SK-N-DZ (cell line): ENCODE data around the gene PADI3.

ENCODE experiments used
- DNase-seq: peaks from one replicate; pipeline ENCODE4 v3.0.0-alpha.2; 2015; ENCODE audit warnings: low spot score

PADI3 gene

DNA sequence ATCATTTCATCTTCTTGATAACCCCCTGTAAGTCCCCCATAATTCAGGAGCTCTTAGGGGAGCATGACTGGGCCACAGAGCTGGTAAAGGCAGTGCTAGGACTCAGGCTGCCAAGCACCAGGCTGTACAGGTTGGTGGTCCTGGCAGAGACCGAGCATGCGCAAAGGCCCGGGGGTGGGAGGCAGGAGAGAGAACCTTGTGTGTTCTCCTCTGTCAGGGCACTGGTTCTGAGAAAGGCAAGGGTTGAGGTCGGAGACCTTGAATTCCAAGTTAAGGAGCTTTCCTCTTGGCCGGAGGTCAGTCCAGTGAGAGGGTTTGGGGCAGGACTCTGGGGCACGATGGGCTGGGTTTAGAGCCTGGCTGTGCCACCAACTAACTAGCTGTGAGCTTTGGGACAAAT lies 23.2 kb downstream of the PADI3 start:
- no peak for DNase-seq

DNA sequence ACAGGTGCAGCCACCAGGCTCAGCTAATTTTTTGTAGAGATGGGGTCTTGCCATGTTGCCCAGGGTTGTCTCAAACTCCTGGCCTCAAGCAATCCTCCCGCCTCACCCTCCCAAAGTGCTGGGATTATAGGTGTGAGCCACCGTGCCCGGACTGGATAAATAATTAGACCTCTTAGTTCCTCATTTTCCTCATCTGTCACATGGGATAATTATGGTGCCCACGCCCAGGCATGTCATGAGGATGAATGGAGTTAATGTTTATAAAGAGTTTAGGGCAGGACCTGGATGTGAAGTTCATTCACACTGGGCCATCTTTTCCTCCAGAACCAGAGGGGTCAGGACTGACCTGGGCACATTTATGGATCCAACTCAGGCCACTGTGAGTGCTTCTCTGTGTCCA lies 23.7 kb downstream of the PADI3 start:
- DNase-seq, result no peak

DNA sequence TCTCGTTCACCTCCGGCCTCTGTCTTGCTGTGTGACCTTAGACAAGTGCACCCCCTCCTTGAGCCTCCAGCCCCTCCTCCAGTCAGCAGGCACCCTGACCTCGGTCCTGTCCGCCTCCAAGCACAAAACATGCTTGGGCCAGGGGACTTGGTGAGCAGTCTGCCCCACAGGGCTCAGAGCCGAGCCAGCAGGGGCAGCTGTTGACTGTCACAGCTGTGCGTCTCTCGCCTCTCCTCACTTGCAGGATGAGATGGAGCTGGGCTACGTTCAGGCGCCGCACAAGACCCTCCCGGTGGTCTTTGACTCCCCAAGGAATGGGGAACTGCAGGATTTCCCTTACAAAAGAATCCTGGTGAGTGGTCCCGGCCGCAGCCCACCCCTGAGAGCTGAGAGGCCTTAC lies 24.2 kb downstream of the PADI3 start:
- DNase-seq, result no peak

DNA sequence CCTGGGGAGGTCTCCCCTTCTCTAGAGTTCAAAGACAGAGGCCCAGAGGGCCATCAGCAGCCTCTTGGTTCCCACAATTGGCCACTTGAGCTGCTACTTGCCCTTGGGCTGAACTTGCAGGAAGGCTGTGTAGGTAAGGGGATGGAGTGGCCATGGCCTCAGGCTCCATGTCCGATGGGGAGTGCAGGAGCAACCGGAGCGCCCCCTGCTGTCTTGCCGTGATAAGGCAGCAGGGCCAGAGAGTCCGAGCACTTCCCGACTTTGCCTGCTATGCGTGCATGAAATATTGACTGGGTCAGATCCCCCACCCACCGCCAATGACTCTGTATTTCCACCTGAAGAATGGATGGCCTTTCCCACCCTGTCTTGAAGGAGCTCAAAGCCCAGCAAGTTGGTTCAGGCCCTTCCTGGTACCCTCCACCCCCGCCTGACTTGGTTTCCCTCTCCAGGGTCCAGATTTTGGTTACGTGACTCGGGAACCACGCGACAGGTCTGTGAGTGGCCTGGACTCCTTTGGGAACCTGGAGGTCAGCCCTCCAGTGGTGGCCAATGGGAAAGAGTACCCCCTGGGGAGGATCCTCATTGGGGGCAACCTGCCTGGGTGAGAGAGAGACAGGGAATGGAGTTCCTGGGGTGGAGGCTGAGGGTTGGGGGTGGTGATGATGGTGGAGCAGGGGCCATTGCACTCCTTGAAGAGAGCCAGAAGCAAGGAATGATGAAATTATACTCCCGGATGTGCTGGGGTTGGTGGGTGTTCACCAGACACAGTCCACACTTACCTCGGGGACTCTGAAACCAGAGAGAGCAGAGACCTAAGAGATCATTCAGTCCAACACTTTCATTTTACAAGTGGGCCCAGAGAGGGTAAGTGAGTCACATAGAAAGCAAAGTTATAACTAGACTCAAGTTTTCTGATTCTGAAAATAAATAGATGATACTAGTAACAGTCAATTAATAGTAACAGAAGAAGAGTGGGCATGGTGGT lies 25.6 kb downstream of the PADI3 start:
- peak; percentile 6 for DNase-seq

DNA sequence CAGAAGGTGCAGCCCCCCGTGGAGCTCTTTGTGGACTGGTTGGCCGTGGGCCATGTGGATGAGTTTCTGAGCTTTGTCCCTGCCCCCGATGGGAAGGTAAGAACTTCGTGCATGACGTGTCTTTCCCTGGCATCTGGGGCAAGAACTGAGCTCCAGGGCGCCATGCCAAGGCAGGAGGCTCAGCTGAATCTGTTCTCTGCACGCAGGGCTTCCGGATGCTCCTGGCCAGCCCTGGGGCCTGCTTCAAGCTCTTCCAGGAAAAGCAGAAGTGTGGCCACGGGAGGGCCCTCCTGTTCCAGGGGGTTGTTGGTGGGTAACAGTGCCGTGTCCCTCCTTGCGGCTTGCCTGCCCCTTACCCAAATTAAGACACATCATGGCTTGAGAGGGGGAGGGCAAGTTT lies 27.7 kb downstream of the PADI3 start:
- DNase-seq, result no peak

DNA sequence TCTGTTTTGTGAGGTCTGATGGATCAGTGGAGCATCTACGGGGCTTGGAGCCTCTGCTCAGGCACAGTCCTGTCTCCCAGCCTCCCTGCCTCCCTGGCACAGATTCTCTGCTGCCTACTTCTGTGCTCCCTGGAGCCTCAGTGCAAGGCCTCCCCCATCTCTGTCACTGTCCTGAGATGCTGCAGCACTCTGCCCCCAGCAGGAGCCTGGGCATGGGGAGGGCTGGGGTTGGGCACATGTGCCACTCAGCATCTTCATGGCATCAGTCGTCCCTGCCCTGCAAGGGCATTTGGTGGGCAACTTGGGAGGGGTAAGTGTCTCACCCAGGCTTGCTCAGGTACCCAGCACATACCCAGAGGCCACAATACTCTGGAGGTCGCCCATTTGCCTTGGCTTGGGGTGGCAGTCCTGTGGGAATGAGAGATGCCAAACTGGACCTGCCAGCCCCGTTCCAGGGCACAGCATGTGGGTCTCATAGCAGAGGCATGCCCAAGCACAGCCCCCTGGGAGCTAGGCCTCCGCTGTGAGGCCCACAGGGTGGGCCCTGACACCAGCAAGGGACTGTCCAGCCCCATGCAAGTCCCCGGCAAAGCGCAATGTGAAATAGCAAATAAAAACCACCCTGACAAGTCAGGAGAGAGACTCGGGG lies 28.7 kb downstream of the PADI3 start:
- no peak for DNase-seq

DNA sequence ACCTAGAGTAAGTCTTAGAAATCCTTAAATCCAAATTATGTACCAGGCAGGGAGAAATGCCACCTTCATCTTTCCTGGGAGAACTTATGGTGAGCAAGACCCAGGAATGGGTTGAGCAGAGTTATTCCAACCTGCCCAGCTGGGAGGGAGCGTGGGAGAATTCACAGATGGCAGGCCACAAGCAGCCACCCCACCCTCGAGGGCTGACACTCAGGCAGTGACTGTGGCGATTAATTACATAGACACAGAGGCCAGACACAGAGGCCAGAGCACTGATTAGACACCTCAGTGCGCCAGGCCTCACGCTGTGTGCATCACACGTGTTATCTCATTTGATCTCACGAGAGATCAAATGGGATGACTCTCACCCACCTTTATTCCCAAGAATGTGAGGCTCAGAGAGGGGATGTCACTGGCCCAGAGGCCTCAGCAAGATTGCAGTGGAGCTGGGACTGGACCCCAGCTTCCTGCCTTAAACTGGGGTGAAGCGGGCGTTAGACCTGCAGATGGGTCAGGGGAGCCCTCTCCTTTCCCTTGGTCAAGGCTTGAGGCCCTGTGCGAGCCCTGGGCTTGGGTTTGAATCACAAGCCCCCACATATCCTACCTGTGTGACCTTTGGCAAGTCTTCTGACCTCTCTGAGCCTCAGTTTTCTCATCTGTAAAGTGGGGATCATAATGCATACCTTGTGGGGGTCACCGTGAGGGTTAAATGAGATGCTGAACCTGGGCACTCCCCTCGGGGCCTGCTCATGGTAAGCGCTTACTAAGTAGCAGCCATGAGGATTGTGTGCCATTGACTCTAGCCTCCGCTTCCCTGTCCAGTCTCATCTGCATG lies 30.3 kb downstream of the PADI3 start:
- DNase-seq, result no peak

DNA sequence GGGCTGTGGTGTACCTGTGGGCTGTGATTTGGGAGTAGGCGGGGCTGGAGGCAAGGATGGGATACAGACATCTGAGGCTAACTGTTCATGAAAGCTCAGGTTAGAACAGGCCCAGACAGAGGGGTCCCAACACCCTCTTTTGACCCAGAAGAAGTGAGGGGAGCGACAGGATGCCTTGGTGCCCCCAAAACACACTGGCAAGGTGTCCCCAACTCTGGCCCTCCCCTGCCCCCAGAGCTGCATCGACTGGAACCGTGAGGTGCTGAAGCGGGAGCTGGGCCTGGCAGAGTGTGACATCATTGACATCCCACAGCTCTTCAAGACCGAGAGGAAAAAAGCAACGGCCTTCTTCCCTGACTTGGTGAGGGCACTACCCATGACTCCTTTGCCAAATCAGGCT lies 31.5 kb downstream of the PADI3 start:
- DNase-seq, result no peak

DNA sequence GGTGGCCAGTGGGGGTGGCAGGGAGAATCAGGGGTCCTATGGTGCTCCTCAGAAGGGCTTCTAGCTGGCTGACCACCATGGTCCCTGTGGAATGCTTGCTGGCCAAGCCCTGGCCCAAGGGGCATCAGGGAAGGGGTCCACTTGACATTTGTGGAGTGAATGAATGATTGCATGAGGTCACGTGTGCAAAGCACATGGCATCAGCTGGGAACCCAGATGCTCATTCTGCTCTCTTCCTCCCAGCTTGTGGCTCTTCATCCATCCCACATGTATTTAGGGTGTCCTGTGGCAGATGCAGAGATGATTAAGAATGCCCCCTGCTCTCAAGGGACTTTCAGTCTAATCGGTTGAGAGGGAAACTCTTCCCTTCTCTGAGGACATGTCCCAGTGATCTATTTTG lies 32.0 kb downstream of the PADI3 start:
- no peak for DNase-seq

DNA sequence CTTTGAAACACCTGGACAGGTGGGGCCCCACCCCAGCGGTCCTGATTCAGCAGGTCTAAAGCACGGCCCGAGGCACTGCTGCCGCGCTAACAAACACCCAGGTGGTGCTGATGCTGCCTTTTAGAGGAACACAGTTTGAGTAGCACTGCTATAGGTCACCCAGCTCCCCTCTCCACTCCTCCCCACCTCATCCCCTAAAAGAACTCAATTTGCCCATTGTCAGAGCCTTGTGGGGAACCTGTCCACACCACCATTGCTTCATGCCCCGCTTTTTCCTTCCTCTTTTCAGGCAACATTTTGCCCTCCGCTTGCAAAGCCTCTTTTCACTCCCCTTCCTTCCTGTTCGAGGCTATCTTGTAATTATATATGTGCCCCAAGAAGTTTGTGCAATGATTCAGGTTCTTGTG lies 32.9 kb downstream of the PADI3 start:
- no peak for DNase-seq

DNA sequence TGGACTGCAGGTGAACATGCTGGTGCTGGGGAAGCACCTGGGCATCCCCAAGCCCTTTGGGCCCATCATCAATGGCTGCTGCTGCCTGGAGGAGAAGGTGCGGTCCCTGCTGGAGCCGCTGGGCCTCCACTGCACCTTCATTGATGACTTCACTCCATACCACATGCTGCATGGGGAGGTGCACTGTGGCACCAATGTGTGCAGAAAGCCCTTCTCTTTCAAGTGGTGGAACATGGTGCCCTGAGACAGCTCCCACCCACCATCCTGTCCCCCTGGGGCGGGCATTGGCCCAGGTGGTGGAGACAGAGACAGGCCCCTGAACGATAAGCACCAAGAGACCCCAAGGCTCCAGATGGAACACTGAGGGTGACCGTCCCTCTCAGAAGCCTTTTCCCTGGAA lies 33.9 kb downstream of the PADI3 start:
- no peak for DNase-seq

DNA sequence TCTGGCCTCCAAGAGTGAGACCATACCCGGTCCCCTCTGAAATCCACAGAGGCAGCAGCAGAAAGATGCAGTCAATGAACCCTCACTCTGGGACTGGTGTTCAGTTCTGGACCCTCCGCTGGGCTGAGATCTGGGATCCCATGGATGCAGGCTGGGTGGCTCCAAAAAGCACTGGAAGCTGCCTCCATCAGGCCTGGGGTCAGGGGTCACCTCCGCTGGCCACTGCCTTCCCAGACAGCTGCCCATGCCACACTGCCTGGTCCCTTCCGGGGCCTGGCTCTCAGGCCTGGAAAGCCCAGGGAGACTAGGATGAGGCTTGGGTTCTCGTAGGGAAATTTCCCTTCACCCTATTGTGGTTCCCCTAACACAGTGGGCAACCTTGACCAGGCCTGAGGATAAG lies 37.7 kb downstream of the PADI3 start:
- no peak for DNase-seq

DNA sequence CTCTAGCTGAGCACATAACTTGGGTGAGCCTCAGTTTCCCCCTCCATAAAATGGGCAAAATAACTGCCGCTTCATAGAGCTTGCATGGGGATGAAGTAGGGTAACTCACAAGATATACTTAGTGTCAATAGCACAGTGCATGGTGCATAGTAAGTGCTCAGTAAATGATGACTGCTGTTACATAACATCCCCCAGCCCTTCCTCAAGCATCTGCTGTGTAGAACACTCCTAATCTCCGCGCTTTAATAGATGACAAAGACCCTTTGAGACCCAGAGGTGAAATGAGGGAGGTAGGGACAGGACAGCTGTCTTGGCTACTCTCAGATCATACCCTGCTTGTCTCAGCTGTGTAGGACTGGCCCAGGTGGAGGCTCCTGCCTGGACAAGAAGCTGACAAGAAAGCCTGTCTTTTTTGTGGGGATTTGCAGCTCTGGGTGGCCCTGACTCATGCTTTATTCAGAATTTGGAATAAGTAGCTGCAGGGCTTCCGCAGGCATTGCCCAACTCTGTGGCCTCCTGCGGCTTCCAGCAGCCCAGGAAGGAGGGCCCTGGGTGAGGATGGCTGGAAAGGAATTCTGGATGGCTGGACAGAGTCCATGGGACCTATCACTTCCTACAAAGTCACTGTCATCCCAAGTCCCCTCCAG lies 38.4 kb downstream of the PADI3 start:
- no peak for DNase-seq

DNA sequence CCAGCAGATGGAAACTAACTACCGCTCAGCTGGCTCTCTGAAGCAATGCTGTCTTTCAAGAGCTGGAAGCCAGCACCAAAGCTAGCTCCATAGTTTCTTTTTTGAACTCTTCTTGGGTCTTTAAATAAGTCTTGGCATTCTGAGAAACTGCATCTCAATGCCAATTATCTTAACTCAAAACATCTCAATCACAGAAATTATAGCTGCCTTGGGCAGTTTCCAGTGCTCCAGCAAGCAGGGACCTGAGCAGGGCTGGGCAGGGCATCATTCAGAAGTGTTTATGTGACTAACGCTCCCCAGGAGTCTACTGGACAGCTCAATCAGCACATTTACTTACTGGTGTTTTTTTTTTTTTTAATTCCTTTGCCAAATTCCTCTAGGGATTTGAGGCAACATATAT lies 40.8 kb downstream of the PADI3 start:
- DNase-seq, result no peak

DNA sequence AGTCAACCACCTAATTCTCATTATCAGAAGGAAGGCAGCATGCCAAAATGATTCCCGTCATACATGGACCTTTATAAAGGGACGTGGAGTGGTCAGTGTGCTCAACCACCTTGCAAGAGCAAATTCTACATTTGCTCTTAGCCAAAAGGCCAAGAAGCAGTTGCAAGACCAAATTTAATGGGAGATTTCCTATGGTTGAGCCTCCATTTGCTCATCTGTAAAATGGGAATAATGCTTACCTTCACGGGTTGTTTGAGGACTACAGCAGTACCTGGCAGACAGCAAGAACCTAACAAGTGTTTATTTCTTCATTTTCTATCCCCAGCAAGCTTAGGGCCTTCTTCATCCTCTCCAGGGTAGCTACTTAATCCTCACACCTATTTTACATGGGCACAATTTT lies 41.7 kb downstream of the PADI3 start:
- no peak for DNase-seq

DNA sequence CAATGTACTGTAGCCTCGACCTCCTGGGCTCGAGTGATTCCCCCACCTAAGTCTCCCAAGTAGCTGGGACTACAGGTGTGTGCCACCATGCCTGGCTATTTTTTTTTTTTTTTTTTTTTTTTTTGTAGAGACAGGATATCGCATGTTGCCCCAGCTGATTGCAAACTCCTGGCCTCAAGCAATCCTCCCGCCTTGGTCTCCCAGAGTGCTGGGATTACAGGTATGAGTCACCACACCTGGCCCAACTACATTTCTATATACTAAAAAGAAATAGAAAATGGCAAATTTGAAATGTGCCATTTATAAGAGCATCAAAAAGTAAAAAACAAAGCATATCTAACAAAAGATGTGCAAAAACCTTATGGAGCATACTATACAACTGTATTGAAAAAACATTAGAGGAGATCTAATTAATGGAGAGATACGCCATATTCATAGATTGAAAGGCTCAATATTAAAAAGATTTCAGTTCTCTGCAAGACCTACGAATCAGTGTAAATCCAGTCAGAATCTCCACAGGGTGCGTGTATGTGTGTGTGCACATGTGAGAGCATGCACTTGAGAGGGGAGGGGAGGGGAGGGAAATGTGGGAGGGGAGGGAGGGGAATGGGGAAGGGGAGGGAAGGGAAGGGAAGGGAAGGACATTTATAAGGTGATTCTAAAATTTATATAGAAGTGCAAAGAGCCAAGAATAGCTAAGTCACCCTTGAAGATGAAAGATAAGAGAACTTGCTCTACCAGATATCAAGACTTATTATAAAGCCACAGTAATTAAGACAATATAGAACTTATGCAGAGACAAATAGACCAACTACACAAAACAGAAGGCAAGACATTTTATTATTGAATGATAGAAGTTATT lies 43.6 kb downstream of the PADI3 start:
- no peak for DNase-seq

DNA sequence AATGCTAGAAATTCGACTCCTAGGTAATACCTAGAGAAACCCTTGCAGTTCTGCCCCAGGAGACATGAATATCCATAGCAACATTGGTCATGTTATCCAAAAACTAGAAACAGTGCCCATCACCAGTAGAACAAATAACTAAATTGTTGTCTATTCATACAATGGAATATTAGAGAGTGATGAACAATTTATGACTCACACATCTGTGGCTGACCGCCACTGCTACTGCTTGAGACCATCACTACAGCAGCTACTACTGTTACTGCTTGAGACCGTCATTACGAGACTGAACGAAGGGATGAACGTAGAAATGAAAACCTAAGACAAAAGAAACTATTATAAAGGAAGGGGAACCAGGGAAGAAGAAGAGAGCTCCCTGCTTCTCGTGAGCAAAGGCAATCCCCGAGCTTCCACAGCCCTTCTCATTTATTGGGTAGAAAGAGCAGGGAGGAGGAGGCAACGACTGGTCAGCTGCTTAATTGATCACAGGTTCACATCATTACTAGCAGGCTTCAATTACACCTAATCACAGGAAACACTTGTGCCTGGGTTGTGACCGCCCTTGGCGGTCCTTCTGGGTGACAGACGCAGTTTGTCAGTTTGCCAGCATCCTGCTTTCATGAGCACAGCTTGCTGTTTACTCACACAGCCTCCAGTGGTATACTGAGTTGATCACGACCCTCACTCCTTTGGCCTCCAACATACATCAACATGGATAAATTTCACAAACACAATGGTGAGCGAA lies 45.0 kb downstream of the PADI3 start:
- no peak for DNase-seq

DNA sequence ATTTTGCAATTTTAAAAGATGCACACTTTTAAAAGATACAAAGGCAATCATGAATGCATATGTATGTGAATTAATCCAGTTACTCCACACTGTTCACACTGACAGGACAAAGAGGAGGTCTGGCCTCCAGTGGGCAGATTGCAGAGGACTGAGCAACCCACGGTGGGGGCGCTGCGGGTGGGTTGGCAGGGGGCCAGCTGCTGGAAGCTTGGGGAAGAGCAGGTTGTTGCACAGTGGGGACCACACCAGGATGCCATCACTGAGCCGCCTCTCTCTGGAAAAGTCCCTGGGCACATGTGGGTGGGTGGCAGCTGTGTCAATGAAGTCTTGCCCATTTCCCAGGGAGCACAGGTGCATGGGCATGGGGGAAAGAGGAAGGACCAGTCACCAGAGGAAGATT lies 46.4 kb downstream of the PADI3 start:
- DNase-seq, result no peak

DNA sequence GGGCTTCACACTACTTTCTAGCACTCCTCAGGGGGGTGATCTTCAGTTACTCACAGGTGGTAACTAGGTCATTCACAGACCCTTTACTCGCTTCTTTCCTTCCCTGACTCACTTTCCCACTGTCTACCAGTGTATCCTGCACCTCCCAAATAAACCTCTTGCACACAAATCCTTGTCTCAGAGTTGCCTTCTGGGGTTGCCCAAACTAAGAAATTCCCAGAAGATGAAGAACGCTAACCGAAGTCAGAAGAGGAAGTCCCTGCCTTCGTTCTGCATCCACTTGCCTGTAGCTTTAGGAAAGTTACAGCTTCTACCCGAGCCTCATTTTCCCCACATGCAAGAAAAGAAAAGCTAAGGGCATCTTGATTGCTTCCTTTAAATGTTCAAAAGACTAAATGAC lies 47.2 kb downstream of the PADI3 start:
- no peak for DNase-seq

DNA sequence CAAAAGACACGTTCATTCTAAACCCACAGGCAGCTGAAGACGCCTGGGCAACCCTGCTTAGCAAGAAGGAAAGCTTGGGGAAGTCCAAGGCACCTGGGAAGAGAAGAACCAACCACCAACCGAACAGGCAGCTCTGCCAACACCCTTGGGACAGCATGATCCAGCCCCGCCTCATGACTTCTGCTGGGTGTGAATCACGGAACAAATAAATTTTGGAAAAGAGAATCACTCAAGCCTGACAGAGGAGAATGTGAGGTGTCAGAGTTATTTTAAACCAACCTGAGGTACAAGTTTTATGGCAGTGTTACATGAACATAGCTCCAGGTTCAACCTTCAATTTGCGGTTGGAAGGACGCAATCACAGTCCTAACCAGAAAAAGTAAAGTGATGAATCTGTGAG lies 49.1 kb downstream of the PADI3 start:
- DNase-seq, result no peak
